ENCODE measurements around the gene GNAQ.

The GNAQ gene

GRCh38 chr9:77856615-77857014 is 175.0 kb downstream of the GNAQ start:
- no peaks in the 10 kb centered on the region for H3K27me3 ChIP-seq (replicated peaks)
- no peaks in the 10 kb centered on the region for H3K36me3 ChIP-seq (replicated peaks)
- in situ Hi-C loops (cut with HindIII; ENCODE audit: low pct_ligation_motif_present, low sequenced_read_pairs) = no loop called here
- no peak overlapping the region for H3K27ac ChIP-seq
- no peak overlapping the region for H3K4me3 ChIP-seq (ENCODE audit: low read depth, low read length)
- TF ChIP-seq, protein P1, sequence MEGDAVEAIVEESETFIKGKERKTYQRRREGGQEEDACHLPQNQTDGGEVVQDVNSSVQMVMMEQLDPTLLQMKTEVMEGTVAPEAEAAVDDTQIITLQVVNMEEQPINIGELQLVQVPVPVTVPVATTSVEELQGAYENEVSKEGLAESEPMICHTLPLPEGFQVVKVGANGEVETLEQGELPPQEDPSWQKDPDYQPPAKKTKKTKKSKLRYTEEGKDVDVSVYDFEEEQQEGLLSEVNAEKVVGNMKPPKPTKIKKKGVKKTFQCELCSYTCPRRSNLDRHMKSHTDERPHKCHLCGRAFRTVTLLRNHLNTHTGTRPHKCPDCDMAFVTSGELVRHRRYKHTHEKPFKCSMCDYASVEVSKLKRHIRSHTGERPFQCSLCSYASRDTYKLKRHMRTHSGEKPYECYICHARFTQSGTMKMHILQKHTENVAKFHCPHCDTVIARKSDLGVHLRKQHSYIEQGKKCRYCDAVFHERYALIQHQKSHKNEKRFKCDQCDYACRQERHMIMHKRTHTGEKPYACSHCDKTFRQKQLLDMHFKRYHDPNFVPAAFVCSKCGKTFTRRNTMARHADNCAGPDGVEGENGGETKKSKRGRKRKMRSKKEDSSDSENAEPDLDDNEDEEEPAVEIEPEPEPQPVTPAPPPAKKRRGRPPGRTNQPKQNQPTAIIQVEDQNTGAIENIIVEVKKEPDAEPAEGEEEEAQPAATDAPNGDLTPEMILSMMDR (IDR thresholded peaks at IDR 0.05; ENCODE audit: low read depth, low read length, missing control alignments) = no peak
- DNase-seq = no peak

GRCh38 chr9:77854916-77855311 is 176.7 kb downstream of the GNAQ start:
- Histone ChIP-seq H3K36me3 (replicated peaks) (no peaks in the 10 kb centered on the region), H3K27me3 (replicated peaks) (no peaks in the 10 kb centered on the region), H3K4me3 (ENCODE audit: low read depth, low read length) (no peak overlapping the region), H3K27ac (no peak overlapping the region)
- in situ Hi-C loops (cut with HindIII; ENCODE audit: low pct_ligation_motif_present, low sequenced_read_pairs) = no loop called here
- TF ChIP-seq, protein P1 (IDR thresholded peaks at IDR 0.05; ENCODE audit: low read depth, low read length, missing control alignments) = no peak
- no peak for DNase-seq

- Histone ChIP-seq H3K27me3 (replicated peaks) (no peaks in the 10 kb centered on the region), H3K4me3 (ENCODE audit: low read depth, low read length) (no peak overlapping the region), H3K27ac (no peak overlapping the region), H3K36me3 (replicated peaks) (no peaks in the 10 kb centered on the region)
- TF ChIP-seq, protein P1 (IDR thresholded peaks at IDR 0.05; ENCODE audit: low read depth, low read length, missing control alignments) = no peak
- in situ Hi-C loops (cut with HindIII; ENCODE audit: low pct_ligation_motif_present, low sequenced_read_pairs) = no loop called here
- DNase-seq = no peak
These were observed 177.2 kb downstream of the GNAQ start for GRCh38 chr9:77854258-77854915.

DNA sequence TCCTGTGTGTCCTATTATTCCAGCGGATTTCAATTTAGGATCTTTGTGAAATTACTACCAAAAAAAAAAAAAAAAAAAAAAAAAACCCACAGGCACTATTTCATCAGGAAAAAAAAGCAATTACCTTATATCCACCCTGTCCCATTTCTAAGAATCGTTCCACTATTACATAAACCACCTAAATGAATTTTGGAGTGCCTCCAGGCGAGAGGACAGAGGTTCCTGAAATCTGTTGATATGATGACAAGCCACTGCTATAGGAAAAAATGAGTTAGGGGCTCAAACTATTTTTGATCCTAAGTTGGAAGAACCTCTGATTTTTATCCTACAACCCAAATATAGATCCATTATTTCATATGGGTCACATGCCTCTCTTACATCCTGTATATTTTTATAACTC is 177.9 kb downstream of the GNAQ start:
- no peaks in the 10 kb centered on the region for H3K27me3 ChIP-seq (replicated peaks)
- no peak overlapping the region for H3K4me3 ChIP-seq (ENCODE audit: low read depth, low read length)
- H3K27ac ChIP-seq = no peak overlapping the region
- in situ Hi-C loops (cut with HindIII; ENCODE audit: low pct_ligation_motif_present, low sequenced_read_pairs) = no loop called here
- DNase-seq = no peak
- H3K36me3 ChIP-seq (replicated peaks) = no peaks in the 10 kb centered on the region
- TF ChIP-seq, protein P1 (IDR thresholded peaks at IDR 0.05; ENCODE audit: low read depth, low read length, missing control alignments) = no peak

DNA sequence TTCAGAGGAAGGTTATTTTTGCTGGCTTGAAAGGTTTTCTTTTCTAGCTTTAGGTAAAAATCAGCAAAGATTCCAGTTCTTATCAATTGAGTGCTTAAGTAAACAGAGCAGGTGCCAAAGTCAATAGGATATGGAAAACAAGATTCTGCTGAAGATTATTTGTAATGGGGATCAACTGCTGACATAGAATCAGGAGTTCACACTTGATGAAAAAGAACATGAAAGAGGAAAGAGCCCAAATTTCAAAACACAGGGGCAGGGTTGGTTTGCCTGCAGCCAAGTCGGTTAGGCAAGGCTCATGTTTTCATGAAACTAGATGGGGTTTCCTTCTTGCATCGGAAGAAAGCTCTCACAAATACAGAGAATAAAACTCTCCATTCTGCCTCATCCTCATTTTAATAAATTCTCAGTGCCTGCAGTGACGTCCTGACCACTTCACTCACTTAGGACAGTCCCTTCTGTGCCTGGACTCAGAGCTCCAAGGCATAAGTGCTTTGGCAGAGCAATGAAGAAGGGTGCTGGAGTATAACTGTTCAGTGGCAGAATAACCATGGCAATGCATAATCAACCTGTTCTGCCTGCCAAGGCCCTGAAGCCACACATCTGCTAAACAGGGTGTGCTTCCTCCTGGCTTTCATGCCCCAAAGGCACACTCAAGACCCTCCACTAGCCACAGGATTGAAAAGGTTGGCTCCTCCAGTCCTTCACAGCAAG is 179.6 kb downstream of the GNAQ start:
- Histone ChIP-seq H3K27me3 (replicated peaks) (no peaks in the 10 kb centered on the region), H3K36me3 (replicated peaks) (no peaks in the 10 kb centered on the region), H3K27ac (no peak overlapping the region), H3K4me3 (ENCODE audit: low read depth, low read length) (no peak overlapping the region)
- DNase-seq = no peak
- in situ Hi-C loops (cut with HindIII; ENCODE audit: low pct_ligation_motif_present, low sequenced_read_pairs) = no loop called here
- TF ChIP-seq, protein P1 (IDR thresholded peaks at IDR 0.05; ENCODE audit: low read depth, low read length, missing control alignments) = no peak
